ENCODE measurements around the gene URI1.

The URI1 gene

GRCh38 chr19:29934781-29935180, 7.3 kb upstream of the URI1 start:
- Histone ChIP-seq H3K27me3 (ENCODE audit: insufficient read depth, low read length, poor library complexity) (no peaks in the 10 kb centered on the region), H3K36me3 (ENCODE audit: insufficient read depth, low read length) (no peaks in the 10 kb centered on the region), H3K9me3 (ENCODE audit: insufficient read depth, low read length, severe bottlenecking) (peaks cover 4% of the 10 kb centered on the region), H2AFZ (ENCODE audit: low read depth, low read length) (no peak overlapping the region), H3K27ac (ENCODE audit: low read length) (no peak overlapping the region), H3K4me1 (ENCODE audit: insufficient read depth, low read length) (no peaks in the 10 kb centered on the region), H3K79me2 (ENCODE audit: insufficient read depth, low read length) (no peaks in the 10 kb centered on the region), H3K4me3 (ENCODE audit: low read depth in 1 of 2, low read length in 2 of 2) (no peak overlapping the region), H4K20me1 (ENCODE audit: insufficient read depth, low read length) (no peaks in the 10 kb centered on the region), H3K4me2 (ENCODE audit: insufficient read depth, low read length) (no peak overlapping the region), H3K9ac (ENCODE audit: low read depth, low read length) (no peak overlapping the region)
- TF ChIP-seq EZH2 (IDR thresholded peaks at IDR 0.05; ENCODE audit: borderline replicate concordance, low read depth, low read length, severe bottlenecking) = no peak
- TF ChIP-seq, protein P1, sequence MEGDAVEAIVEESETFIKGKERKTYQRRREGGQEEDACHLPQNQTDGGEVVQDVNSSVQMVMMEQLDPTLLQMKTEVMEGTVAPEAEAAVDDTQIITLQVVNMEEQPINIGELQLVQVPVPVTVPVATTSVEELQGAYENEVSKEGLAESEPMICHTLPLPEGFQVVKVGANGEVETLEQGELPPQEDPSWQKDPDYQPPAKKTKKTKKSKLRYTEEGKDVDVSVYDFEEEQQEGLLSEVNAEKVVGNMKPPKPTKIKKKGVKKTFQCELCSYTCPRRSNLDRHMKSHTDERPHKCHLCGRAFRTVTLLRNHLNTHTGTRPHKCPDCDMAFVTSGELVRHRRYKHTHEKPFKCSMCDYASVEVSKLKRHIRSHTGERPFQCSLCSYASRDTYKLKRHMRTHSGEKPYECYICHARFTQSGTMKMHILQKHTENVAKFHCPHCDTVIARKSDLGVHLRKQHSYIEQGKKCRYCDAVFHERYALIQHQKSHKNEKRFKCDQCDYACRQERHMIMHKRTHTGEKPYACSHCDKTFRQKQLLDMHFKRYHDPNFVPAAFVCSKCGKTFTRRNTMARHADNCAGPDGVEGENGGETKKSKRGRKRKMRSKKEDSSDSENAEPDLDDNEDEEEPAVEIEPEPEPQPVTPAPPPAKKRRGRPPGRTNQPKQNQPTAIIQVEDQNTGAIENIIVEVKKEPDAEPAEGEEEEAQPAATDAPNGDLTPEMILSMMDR (IDR thresholded peaks at IDR 0.05; ENCODE audit: borderline replicate concordance, extremely low read depth, low read length, poor library complexity, severe bottlenecking) = no peak
- no peak for ATAC-seq (ENCODE audit: insufficient read depth, low read depth)
- no peak for DNase-seq

DNA sequence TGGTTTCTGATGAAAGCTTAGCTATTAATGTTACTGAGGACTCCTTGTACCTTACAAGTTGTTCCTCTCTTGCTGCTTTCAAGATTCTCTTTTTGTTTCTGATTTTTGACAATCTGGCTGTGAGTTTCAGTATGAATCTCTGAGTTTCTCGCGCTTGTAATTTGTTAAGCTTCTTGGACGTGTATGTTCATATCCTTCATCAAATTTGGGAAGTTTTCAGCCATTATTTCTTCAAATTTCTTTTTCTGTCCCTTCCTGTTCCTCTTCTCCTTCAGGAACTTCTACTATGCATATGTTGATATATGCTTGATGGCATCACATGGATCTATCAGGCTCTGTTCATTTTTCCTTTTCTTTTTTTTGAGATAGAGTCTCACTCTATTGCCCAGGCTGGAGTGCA, 5.6 kb upstream of the URI1 start:
- no peak overlapping the region for H3K4me2 ChIP-seq (ENCODE audit: insufficient read depth, low read length)
- no peak for DNase-seq

DNA sequence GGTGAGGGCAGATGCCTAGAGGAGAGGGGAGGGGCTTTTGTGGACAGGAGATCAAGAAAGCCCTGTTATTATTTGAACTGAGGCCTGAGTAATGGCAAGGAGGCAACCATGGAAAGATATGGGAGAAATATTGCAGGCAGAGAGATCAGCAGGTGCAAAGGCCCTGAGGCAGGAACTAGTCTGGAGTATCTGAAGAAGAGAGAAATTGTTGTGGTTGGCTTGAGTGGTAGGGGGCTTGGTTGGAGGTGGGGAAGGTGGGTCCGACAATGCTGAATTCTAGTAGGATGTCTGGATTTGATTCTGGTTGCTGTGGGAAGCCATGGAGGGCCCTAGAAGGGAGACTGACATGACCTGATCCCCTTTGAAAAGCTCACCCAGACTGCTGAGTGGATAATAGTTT, 2.4 kb upstream of the URI1 start:
- H3K9me3 ChIP-seq (ENCODE audit: insufficient read depth, low read length, severe bottlenecking) = peaks cover 3% of the 10 kb centered on the region
- peaks cover 6% of the 10 kb centered on the region; the same call in 1 of the 2 replicates for H3K36me3 ChIP-seq (ENCODE audit: insufficient read depth, low read length)
- no peak for ATAC-seq (ENCODE audit: insufficient read depth, low read depth)
- no peak overlapping the region for H2AFZ ChIP-seq (ENCODE audit: low read depth, low read length)
- H3K4me1 ChIP-seq (ENCODE audit: insufficient read depth, low read length) = peaks cover 27% of the 10 kb centered on the region
- DNase-seq = no peak
- peaks cover 5% of the 10 kb centered on the region; the same call in 1 of the 2 replicates for H4K20me1 ChIP-seq (ENCODE audit: insufficient read depth, low read length)
- no peak overlapping the region for H3K4me3 ChIP-seq (ENCODE audit: low read depth in 1 of 2, low read length in 2 of 2)
- no peak overlapping the region for H3K27ac ChIP-seq (ENCODE audit: low read length)
- H3K9ac ChIP-seq (ENCODE audit: low read depth, low read length) = no peak overlapping the region
- peaks cover 22% of the 10 kb centered on the region for H3K79me2 ChIP-seq (ENCODE audit: insufficient read depth, low read length)
- no peak overlapping the region for H3K4me2 ChIP-seq (ENCODE audit: insufficient read depth, low read length)
- no peak for TF ChIP-seq EZH2 (IDR thresholded peaks at IDR 0.05; ENCODE audit: borderline replicate concordance, low read depth, low read length, severe bottlenecking)
- TF ChIP-seq, protein P1 (IDR thresholded peaks at IDR 0.05; ENCODE audit: borderline replicate concordance, extremely low read depth, low read length, poor library complexity, severe bottlenecking) = no peak
- H3K27me3 ChIP-seq (ENCODE audit: insufficient read depth, low read length, poor library complexity) = no peaks in the 10 kb centered on the region

More for the DNA sequence above, 5.6 kb upstream of the URI1 start:
- H3K79me2 ChIP-seq (ENCODE audit: insufficient read depth, low read length) = no peaks in the 10 kb centered on the region
- no peaks in the 10 kb centered on the region for H4K20me1 ChIP-seq (ENCODE audit: insufficient read depth, low read length)
- no peak overlapping the region for H3K27ac ChIP-seq (ENCODE audit: low read length)
- no peak overlapping the region for H2AFZ ChIP-seq (ENCODE audit: low read depth, low read length)
- H3K36me3 ChIP-seq (ENCODE audit: insufficient read depth, low read length) = no peaks in the 10 kb centered on the region
- no peaks in the 10 kb centered on the region for H3K27me3 ChIP-seq (ENCODE audit: insufficient read depth, low read length, poor library complexity)
- H3K4me1 ChIP-seq (ENCODE audit: insufficient read depth, low read length) = peaks cover 7% of the 10 kb centered on the region
- no peak for TF ChIP-seq EZH2 (IDR thresholded peaks at IDR 0.05; ENCODE audit: borderline replicate concordance, low read depth, low read length, severe bottlenecking)
- TF ChIP-seq, protein P1 (IDR thresholded peaks at IDR 0.05; ENCODE audit: borderline replicate concordance, extremely low read depth, low read length, poor library complexity, severe bottlenecking) = no peak
- H3K9ac ChIP-seq (ENCODE audit: low read depth, low read length) = no peak overlapping the region
- no peak for ATAC-seq (ENCODE audit: insufficient read depth, low read depth)
- no peak overlapping the region for H3K4me3 ChIP-seq (ENCODE audit: low read depth in 1 of 2, low read length in 2 of 2)
- peaks cover 4% of the 10 kb centered on the region for H3K9me3 ChIP-seq (ENCODE audit: insufficient read depth, low read length, severe bottlenecking)
